RKO (cell line): ENCODE results near the gene STAB1.

Experiments used
- DNase-seq: peaks from one replicate; pipeline ENCODE4 v3.0.0-alpha.2; 2016; ENCODE audit warnings: low spot score

The STAB1 gene

GRCh38 chr3:52458031-52458760 lies 36.9 kb upstream of the STAB1 start:
- no peak for DNase-seq

GRCh38 chr3:52458770-52459545 lies 36.2 kb upstream of the STAB1 start:
- DNase-seq, result no peak

GRCh38 chr3:52461874-52462273 lies 33.3 kb upstream of the STAB1 start:
- DNase-seq, result no peak

DNA sequence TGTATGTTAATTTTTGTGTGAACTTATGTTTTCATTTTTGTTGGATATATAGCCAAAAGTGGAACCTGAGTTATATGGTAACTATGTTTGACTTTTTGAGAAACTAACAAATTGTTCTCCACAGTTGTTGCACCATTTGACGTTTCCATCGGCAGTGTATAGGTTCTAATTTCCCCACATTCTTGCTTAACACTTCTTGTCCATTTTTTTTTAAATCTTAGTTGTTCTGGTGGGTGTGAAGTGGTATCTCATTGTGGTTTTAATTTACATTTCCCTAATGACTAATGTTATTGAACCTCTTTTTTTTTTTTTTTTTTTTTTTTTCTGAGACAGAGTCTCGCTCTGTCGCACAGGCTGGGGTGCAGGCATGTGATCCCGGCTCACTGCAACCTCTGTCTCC lies 31.7 kb upstream of the STAB1 start:
- DNase-seq, result no peak

GRCh38 chr3:52468336-52468735 lies 26.8 kb upstream of the STAB1 start:
- DNase-seq, result no peak

- DNase-seq, result no peak
These were observed 26.1 kb upstream of the STAB1 start for GRCh38 chr3:52469001-52469400.

DNA sequence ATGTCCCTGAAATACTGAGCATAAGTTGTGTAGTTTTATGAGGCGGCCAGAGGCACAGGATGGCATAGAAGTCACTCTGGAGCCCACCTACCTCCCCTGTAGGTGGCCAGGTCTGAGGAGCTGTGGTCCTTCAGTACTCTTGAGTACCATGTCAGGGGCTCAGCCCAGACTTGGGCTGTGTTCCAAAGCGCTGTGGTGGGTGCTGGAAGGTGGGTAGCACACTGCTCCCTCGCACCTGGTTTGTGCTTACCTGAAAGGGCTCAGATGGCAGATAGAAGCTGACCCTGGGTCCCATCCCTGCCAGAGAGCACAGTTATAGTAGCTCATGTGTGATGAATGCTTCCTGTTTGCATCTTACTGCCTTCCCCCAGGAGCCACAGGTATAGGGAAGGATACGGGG lies 24.2 kb upstream of the STAB1 start:
- no peak for DNase-seq

DNA sequence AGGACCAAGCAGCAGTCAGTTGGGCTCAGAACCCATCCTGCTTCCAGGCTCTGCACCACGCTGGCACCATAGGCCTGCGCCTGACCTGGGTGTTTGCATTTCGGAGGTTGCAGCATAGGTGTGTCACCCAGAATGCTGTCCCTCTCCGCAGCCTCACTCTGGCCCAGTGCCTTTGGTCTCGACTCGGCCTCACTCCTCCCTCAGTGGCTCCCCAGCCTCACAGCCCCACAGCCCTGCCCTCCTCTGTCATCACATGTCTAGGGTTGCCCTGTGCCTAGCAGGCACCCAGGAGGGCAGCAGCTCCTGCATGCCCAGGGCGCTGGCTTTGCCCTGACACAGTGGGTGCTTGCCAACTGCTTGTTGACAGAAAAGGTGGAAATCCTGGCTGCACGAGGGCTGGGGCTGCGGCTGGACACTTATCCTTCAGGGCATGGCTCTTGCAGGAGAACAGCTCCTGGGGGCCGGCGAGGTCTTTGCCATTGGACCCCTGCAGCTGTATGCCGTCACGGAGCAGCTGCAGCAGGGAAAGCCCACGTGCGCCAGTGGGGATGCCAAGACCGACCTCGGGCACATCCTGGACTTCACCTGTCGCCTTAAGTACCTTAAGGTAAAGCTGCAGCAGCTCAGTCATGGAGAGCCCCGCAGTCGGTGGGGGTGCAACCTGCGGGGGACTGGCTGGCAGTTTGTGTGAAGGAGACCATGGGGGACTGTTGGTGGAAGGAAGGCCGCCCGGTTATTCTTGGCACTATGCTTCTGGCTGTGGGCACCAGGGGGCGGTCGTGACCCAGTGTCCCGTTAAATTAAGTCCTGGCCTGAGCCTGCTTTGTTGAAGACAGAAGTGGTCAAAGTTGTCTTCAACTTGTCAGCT lies 23.5 kb upstream of the STAB1 start:
- DNase-seq, result no peak

DNA sequence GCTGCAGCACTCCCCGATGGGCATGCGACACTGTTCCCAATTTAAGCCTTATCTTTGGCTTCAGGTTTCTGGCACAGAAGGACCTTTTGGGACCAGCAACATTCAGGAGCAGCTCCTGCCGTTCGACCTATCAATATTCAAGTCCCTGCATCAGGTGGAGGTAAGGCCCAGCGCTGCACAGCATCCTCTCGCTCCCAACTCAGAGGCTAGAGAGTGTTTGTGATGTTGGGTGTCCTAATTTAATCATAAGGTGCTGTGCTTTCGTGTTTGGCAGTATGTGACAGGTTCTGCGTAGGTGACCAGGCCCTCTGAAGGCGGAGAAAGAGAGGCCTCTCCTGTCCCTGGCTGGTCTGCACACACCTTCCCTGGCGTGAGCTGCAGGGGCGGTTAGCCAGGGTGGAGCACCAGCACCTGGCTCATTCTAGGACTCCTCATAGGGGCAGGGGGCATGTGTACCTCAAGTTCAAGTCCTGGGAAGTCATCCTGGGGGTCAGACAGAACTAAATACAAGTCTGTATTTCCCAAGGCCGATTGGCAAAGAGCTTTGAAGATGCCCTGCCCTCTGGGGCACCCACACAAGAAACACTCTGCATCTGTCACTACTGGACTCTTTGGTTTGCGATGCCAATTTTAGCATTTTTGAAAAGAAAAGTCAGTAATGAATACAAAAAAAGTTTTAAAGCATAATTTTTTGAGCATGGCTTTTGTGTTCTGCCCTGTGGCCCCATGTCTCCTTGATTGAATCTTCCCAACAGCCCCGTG lies 22.7 kb upstream of the STAB1 start:
- no peak for DNase-seq

DNA sequence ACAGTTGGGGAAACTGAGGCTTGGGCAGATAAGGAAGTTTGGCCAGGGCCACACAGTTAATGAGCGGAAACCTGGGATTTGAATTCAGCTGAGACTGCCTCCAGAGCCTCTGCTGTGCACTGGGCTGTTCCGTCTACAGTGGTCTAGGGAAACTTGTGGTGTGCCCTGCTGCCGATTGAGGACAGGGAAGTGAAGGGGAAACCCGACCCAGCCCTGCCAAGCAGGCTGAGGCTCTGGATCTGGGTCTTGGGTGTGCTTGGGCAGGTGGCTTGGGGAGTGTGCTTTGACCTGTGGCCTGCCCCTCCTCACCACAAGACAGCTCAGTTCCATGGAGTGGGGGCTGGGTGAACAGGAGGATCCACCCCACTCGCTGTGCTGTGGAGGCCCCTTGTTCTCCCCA lies 22.1 kb upstream of the STAB1 start:
- no peak for DNase-seq

DNA sequence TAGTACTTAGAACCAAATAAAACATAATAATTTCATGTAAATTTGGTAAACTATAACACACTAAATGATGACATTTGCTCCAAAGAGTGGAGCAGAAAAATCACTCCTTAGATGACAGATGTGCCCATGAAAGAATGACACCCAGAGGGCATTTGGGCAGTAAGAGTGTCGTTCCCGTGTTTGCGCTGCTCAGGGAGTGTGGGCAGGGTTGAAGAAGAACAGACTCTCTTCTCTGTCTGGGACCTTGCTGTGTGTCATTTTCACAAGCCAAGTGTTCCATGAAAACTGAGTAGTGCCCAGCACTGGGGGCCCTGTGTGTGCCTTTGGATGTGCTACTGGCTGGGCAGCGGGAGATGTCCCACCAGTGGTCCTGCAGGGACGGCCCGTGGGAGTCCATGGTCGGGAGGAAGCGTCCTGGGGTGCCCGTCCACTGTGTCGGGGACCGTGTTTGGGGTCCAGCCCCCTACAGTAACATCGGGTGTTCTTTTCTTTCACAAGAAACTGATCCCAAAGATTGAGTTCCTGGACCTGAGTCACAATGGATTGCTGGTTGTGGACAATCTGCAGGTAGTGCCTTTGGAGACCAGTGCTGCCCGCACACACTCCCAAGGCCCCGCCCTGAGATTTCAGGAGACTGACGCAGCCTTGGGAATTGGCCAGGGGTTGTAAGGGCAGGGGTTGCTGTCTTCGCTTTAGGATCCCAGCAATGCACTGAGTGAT lies 17.9 kb upstream of the STAB1 start:
- DNase-seq, result no peak

- DNase-seq, result no peak
These were observed 17.4 kb upstream of the STAB1 start for GRCh38 chr3:52477796-52478095.

DNA sequence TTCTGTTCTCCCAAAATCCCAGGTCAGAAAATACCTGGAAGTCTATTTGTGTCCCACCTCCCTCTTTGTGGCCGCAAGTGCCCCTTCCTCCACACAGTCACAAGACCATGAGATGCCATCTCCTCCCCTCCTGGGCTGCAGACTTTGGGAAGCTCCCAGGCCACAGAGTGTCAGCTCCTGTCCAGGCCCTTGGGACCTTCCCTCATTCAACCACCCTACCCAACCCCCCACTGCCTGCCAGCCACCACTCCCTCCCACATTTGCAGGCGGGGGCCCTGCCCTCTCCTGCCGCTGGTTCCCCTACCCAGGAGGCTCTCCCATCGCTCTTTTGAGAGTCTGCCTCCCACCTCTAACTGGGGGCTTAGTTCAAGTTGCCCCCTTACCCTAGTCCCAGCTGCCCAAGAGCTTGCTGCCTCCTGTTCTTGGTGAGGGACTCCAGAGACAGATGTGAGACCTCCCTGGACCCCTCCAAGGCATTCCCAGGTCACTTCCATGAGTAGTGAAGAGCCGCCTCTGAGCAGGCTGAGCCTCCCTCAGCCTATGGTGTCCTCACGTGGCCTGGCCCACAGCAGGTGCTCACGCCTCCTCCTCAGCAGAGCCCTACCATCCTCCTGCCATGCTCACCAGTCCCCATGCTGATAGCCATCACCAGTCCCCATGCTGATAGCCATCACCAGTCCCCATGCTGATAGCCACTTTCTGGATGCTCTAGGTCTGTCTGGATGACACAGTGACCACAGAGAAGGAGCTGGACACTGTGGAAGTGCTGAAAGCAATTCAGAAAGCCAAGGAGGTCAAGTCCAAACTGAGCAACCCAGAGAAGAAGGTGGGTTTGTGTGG lies 15.9 kb upstream of the STAB1 start:
- no peak for DNase-seq

- DNase-seq, result no peak
These were observed 15.1 kb upstream of the STAB1 start for GRCh38 chr3:52479877-52480575.

GRCh38 chr3:52480768-52481715 lies 14.1 kb upstream of the STAB1 start:
- no peak for DNase-seq

GRCh38 chr3:52481819-52482521 lies 13.2 kb upstream of the STAB1 start:
- DNase-seq, result no peak

- DNase-seq, result no peak
These were observed 12.1 kb upstream of the STAB1 start for GRCh38 chr3:52483081-52483480.
